Measurements from ENCODE around the gene GFRA4.

The GFRA4 gene

DNA sequence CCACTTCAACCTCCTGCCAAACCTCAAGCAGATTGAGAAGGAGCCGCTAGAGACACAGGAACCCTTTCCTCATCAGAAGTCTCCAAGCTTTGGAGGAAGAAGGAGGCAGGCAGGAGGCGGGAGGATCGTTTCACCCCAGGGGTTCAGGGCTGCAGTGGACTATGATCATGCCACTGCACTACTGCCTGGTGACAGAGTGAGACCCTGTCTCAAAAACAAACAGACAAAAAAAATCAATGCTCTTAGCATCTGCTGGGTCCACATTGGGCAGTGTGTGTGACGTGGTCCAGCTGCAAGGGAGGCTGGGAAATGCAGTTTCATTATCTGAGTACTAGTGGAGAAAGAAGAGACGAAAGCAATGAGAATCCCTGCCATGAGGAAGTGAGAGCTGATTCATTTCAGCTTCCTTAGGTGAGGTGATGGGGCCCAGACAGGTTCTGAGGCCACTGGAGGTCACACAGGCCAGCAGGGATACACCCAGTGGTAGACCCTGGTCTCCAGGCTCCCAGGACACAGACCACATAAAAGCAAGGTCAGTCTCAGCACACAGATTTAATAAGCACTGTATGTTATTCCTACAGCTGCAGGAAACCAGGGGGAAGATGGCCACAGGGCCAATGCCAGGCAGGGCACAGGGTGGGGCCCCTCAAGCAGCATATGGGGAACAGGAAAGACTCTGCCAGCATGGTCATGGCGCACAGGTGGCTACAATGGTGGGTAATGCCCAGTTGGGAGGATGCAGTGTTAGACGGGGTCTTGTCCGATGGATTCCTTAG, 4.3 kb downstream of the GFRA4 start:
- H3K36me3 ChIP-seq (ENCODE audit: control insufficient read depth in 4 of 4, insufficient read depth in 4 of 4, low read length in 3 of 4) = no peaks in the 10 kb centered on the region
- H3K4me1 ChIP-seq (ENCODE audit: control extremely low read depth in 1 of 4, control insufficient read depth in 4 of 4, insufficient read depth in 4 of 4, low read length in 3 of 4) = peaks cover 0 to 11% (median 8%) of the 10 kb centered on the region in 4 experiments
- no peaks in the 10 kb centered on the region for H3K9me3 ChIP-seq (ENCODE audit: control extremely low read depth in 1 of 5, control insufficient read depth in 4 of 5, insufficient read depth in 2 of 5, low read depth in 1 of 5, low read length in 4 of 5)
- ChIA-PET CTCF (interaction anchor here (0.5 to 1.3 kb wide), 4 partner anchors 9 to 52 kb away, joined by 3 to 5 read pairs (median 3); no protein-coding TSS in a partner anchor), POLR2A (no interaction called here)
- WGBS (ENCODE audit: insufficient coverage) = 69% methylated on average over 5 of the region's 8 CpGs
- H3K4me3 ChIP-seq (ENCODE audit: control insufficient read depth in 1 of 7, extremely low read depth in 1 of 7, insufficient read depth in 4 of 7, low read depth in 2 of 7, low read length in 6 of 7) = no peak overlapping the region
- no peak overlapping the region for H3K27ac ChIP-seq (ENCODE audit: insufficient read depth in 1 of 2, low read depth in 1 of 2, low read length in 2 of 2, poor library complexity in 1 of 2, severe bottlenecking in 2 of 2)
- peaks cover 0 to 69% (median 16%) of the 10 kb centered on the region in 5 experiments for H3K27me3 ChIP-seq (replicated peaks in 2 of 5; ENCODE audit: control insufficient read depth in 4 of 5, insufficient read depth in 5 of 5, low read length in 4 of 5)
- peak in 1 of 3 donors; percentile 27 for DNase-seq

DNA sequence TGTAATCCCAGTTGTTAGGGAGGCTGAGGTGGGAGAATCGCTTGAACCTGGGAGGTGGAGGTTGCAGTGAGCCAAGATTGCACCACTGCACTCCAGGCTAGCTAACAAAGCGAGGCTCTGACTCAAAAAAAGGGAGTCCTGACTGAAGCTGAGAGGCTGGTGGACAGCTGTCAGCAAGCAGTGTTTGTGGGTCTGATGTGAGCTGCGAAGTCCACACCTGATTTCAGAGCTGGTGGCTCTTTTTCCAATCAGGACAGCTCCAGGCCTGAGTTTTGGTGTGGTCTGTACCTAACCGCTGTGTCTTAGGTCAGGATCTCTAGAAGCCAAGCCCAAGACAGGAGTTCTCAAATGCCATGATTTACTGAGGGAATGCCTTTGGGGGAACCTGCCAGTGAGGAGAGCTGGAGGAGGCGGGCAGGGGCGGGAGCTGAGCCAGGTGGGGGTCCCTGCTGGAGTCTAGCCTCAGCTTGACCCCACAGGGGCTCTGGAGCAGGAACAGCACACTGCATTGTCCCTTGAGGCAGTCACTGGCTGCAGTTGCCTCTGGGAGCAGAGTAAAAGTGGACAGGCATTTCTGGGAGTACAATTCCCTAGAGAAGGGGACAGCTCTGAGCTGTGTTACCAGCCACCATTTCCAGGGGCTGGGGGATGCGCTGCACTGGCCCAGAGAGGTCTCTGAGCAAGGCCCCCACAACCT, 5.0 kb downstream of the GFRA4 start:
- 98% methylated on average over 5 of the region's 7 CpGs for WGBS (ENCODE audit: insufficient coverage)
- CTCF ChIA-PET = interaction anchor here (0.8 to 1.3 kb wide), 3 partner anchors 10 to 53 kb away, joined by 3 to 5 read pairs (median 3); no protein-coding TSS in a partner anchor
- H3K27me3 ChIP-seq (replicated peaks in 2 of 5; ENCODE audit: control insufficient read depth in 4 of 5, insufficient read depth in 5 of 5, low read length in 4 of 5) = peaks cover 0 to 65% (median 13%) of the 10 kb centered on the region in 5 experiments
- no peak overlapping the region for H3K27ac ChIP-seq (ENCODE audit: insufficient read depth in 1 of 2, low read depth in 1 of 2, low read length in 2 of 2, poor library complexity in 1 of 2, severe bottlenecking in 2 of 2)
- peaks cover 0 to 13% (median 11%) of the 10 kb centered on the region in 4 experiments for H3K4me1 ChIP-seq (ENCODE audit: control extremely low read depth in 1 of 4, control insufficient read depth in 4 of 4, insufficient read depth in 4 of 4, low read length in 3 of 4)
- no peak overlapping the region for H3K4me3 ChIP-seq (ENCODE audit: control insufficient read depth in 1 of 7, extremely low read depth in 1 of 7, insufficient read depth in 4 of 7, low read depth in 2 of 7, low read length in 6 of 7)
- no peaks in the 10 kb centered on the region for H3K36me3 ChIP-seq (ENCODE audit: control insufficient read depth in 4 of 4, insufficient read depth in 4 of 4, low read length in 3 of 4)
- no peaks in the 10 kb centered on the region for H3K9me3 ChIP-seq (ENCODE audit: control extremely low read depth in 1 of 5, control insufficient read depth in 4 of 5, insufficient read depth in 2 of 5, low read depth in 1 of 5, low read length in 4 of 5)
- DNase-seq = no peak
- POLR2A ChIA-PET = no interaction called here

GRCh38 chr20:3655131-3655405, 8.1 kb downstream of the GFRA4 start:
- ChIA-PET CTCF (no interaction called here), POLR2A (no interaction called here)
- Histone ChIP-seq H3K4me3 (ENCODE audit: control insufficient read depth in 1 of 7, extremely low read depth in 1 of 7, insufficient read depth in 4 of 7, low read depth in 2 of 7, low read length in 6 of 7) (no peak overlapping the region), H3K27me3 (replicated peaks in 2 of 5; ENCODE audit: control insufficient read depth in 4 of 5, insufficient read depth in 5 of 5, low read length in 4 of 5) (peaks cover 0 to 34% (median 6%) of the 10 kb centered on the region in 5 experiments), H3K36me3 (ENCODE audit: control insufficient read depth in 4 of 4, insufficient read depth in 4 of 4, low read length in 3 of 4) (peaks cover 0 to 4% (median under 1%) of the 10 kb centered on the region in 4 experiments), H3K27ac (ENCODE audit: insufficient read depth in 1 of 2, low read depth in 1 of 2, low read length in 2 of 2, poor library complexity in 1 of 2, severe bottlenecking in 2 of 2) (no peak overlapping the region), H3K4me1 (ENCODE audit: control extremely low read depth in 1 of 4, control insufficient read depth in 4 of 4, insufficient read depth in 4 of 4, low read length in 3 of 4) (peaks cover 0 to 10% (median 3%) of the 10 kb centered on the region in 4 experiments), H3K9me3 (ENCODE audit: control extremely low read depth in 1 of 5, control insufficient read depth in 4 of 5, insufficient read depth in 2 of 5, low read depth in 1 of 5, low read length in 4 of 5) (no peaks in the 10 kb centered on the region)
- 93% methylated on average over 4 of the region's 4 CpGs for WGBS (ENCODE audit: insufficient coverage)
- no peak for DNase-seq

DNA sequence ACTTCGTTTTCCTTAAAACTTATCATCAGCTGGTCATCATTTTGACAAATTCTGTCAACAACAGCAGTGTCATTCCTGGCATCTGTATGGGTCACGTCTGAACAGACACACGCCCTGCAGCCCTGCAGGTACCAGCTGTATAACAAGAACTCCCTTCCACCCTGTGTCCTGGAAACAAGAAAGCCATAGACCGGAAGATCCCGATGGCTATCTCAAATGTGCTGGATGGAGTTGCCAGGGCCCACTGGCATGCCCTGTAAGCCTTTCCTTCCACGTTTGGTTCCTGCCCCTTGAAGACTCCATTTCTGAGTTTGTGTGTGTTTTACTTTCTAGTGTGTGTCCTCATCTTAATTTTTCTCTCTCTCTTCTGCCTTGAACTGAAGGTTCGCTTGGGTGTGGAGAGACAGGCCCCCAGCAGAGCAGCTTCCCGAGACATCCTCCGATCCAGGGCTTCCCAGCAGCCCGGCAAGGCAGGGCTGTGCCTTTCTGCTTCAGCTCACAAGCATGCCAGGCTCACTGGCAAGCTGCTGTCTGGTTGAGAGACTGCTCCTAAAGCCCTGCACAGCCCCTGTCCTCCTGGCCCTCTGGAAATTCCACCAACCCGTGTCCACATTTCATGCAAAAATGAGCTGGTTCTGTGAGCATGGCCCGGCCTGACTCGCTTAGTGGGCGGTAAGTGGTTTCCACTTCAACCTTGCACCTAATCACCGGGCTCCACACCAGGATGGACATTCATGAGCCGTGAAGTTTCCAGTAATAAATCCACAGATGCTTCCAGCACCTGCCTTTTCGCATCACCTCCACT, 8.7 kb downstream of the GFRA4 start:
- H3K36me3 ChIP-seq (ENCODE audit: control insufficient read depth in 4 of 4, insufficient read depth in 4 of 4, low read length in 3 of 4) = peaks cover 0 to 5% (median 2%) of the 10 kb centered on the region in 4 experiments
- POLR2A ChIA-PET = no interaction called here
- peaks cover 0 to 29% (median 6%) of the 10 kb centered on the region in 5 experiments for H3K27me3 ChIP-seq (replicated peaks in 2 of 5; ENCODE audit: control insufficient read depth in 4 of 5, insufficient read depth in 5 of 5, low read length in 4 of 5)
- no peak for DNase-seq
- no peak overlapping the region for H3K4me3 ChIP-seq (ENCODE audit: control insufficient read depth in 1 of 7, extremely low read depth in 1 of 7, insufficient read depth in 4 of 7, low read depth in 2 of 7, low read length in 6 of 7)
- H3K9me3 ChIP-seq (ENCODE audit: control extremely low read depth in 1 of 5, control insufficient read depth in 4 of 5, insufficient read depth in 2 of 5, low read depth in 1 of 5, low read length in 4 of 5) = no peaks in the 10 kb centered on the region
- CTCF ChIA-PET = interaction anchor here (0.6 to 0.9 kb wide), 2 partner anchors 23 to 130 kb away, joined by 3 to 6 read pairs; no protein-coding TSS in a partner anchor
- WGBS (ENCODE audit: insufficient coverage) = 94% methylated on average over 16 of the region's 17 CpGs
- peaks cover 0 to 10% (median 3%) of the 10 kb centered on the region in 4 experiments for H3K4me1 ChIP-seq (ENCODE audit: control extremely low read depth in 1 of 4, control insufficient read depth in 4 of 4, insufficient read depth in 4 of 4, low read length in 3 of 4)
- H3K27ac ChIP-seq (ENCODE audit: insufficient read depth in 1 of 2, low read depth in 1 of 2, low read length in 2 of 2, poor library complexity in 1 of 2, severe bottlenecking in 2 of 2) = no peak overlapping the region

DNA sequence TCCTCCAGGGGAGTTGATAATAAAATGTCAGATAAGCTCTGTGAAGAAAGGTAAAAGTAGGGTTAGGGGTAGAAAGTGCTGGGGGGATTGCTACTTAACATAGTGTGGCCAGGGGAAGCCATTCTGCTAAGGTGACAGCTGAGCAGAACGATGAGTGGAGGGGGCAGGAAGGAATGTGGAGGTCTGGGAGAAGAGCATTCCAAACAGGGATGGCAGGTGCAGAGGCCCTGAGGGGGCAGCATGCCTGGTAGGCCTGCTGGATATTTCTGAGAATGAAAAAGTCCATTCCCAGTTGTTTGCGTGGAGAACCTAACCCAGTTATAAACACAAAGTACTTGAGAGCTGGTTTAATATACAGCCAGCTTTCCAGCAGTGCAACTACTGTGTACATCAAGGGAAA, 9.3 kb downstream of the GFRA4 start:
- DNase-seq = no peak

DNA sequence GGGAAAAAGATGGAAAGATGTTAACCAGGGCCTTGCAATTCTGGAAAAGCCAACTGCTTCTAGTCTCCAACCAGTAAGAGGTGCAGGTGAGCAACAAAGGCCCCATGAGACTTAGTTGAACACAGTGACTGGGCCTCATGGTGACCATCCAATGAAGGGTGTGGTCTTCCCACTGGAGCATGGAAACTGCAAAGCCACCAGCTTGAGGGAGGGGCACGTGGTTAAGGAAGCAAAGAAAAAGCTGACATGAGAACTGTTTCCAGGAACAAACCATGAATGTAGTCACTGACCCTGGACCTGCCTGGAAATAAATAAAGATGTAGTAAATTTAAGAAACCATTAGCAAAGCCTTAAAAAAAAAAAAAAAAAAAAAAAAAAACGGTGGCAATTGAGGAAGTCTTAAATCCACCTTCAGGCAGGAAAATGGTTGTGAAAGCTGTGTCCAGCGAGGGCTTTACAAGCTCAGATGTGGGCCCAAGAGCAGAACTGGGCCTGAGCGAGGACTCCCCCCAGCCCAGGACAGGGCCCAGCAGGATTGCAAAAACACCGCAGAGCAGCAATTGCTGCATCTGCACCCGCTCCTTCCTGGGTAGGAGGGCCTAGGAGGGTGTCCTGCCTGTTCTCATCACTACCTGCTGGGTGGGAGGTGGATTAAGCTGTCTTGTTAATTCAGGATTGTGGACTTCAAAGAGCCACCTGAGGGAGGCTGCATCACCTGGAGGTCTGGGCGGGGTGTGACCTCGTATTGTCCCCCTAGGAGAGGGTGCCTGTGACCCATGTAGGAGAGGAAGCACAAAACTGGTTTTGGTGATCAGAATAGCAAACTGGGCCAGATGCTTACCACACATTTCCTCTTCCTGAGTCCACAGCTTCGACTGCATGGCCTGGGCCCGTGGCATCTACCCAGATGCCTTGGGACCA, 10.3 kb downstream of the GFRA4 start:
- DNase-seq = no peak
- Histone ChIP-seq H3K4me3 (ENCODE audit: control insufficient read depth in 1 of 7, extremely low read depth in 1 of 7, insufficient read depth in 4 of 7, low read depth in 2 of 7, low read length in 6 of 7) (no peak overlapping the region), H3K27me3 (replicated peaks in 2 of 5; ENCODE audit: control insufficient read depth in 4 of 5, insufficient read depth in 5 of 5, low read length in 4 of 5) (peaks cover 0 to 13% (median 0%) of the 10 kb centered on the region in 5 experiments), H3K9me3 (ENCODE audit: control extremely low read depth in 1 of 5, control insufficient read depth in 4 of 5, insufficient read depth in 2 of 5, low read depth in 1 of 5, low read length in 4 of 5) (no peaks in the 10 kb centered on the region), H3K4me1 (ENCODE audit: control extremely low read depth in 1 of 4, control insufficient read depth in 4 of 4, insufficient read depth in 4 of 4, low read length in 3 of 4) (peaks cover 0 to 10% (median 3%) of the 10 kb centered on the region in 4 experiments), H3K27ac (ENCODE audit: insufficient read depth in 1 of 2, low read depth in 1 of 2, low read length in 2 of 2, poor library complexity in 1 of 2, severe bottlenecking in 2 of 2) (no peak overlapping the region), H3K36me3 (ENCODE audit: control insufficient read depth in 4 of 4, insufficient read depth in 4 of 4, low read length in 3 of 4) (peaks cover 0 to 6% (median 5%) of the 10 kb centered on the region in 4 experiments)
- WGBS (ENCODE audit: insufficient coverage) = 55% methylated on average over 7 of the region's 10 CpGs
- CTCF ChIA-PET = interaction anchor here (1.0 to 1.1 kb wide), 2 partner anchors 19 to 765 kb away, joined by 3 read pairs; no protein-coding TSS in a partner anchor
- POLR2A ChIA-PET = no interaction called here

More for the DNA sequence above, 9.3 kb downstream of the GFRA4 start:
- Histone ChIP-seq H3K4me1 (ENCODE audit: control extremely low read depth in 1 of 4, control insufficient read depth in 4 of 4, insufficient read depth in 4 of 4, low read length in 3 of 4) (peaks cover 0 to 10% (median 3%) of the 10 kb centered on the region in 4 experiments), H3K9me3 (ENCODE audit: control extremely low read depth in 1 of 5, control insufficient read depth in 4 of 5, insufficient read depth in 2 of 5, low read depth in 1 of 5, low read length in 4 of 5) (no peaks in the 10 kb centered on the region), H3K4me3 (ENCODE audit: control insufficient read depth in 1 of 7, extremely low read depth in 1 of 7, insufficient read depth in 4 of 7, low read depth in 2 of 7, low read length in 6 of 7) (no peak overlapping the region), H3K36me3 (ENCODE audit: control insufficient read depth in 4 of 4, insufficient read depth in 4 of 4, low read length in 3 of 4) (peaks cover 0 to 5% (median 2%) of the 10 kb centered on the region in 4 experiments), H3K27me3 (replicated peaks in 2 of 5; ENCODE audit: control insufficient read depth in 4 of 5, insufficient read depth in 5 of 5, low read length in 4 of 5) (peaks cover 0 to 23% (median 6%) of the 10 kb centered on the region in 5 experiments), H3K27ac (ENCODE audit: insufficient read depth in 1 of 2, low read depth in 1 of 2, low read length in 2 of 2, poor library complexity in 1 of 2, severe bottlenecking in 2 of 2) (no peak overlapping the region)
- CTCF ChIA-PET = interaction anchor here (0.5 to 1.1 kb wide), 4 partner anchors 23 to 764 kb away, joined by 3 to 6 read pairs (median 3); no protein-coding TSS in a partner anchor
- POLR2A ChIA-PET = no interaction called here
- WGBS (ENCODE audit: insufficient coverage) = 100% methylated on average over 2 of the region's 2 CpGs
